Astrocyte (in vitro differentiated cells and primary cell): ENCODE measurements around the gene QRICH1. TPM values are rescaled to one million over a fixed set of nuclear protein-coding genes. Genes with fewer than 3 reads are reported as not detected.

Source experiments
- DNase-seq: peaks from one replicate; pipeline ENCODE4 v3.0.0-alpha.2; 2010; ENCODE audit warnings: low read depth
- FAIRE-seq: peaks from 2 replicates; lab custom pipeline; 2011; peaks lifted over from hg19 to GRCh38; lab: Jason Lieb, UNC
- H2AFZ ChIP-seq: 2 replicates; pipeline ENCODE4 v1.6.0; 2012; ENCODE audit warnings: low read depth, low read length, inconsistent platforms
- H3K27ac ChIP-seq: 2 replicates; pipeline ENCODE4 v1.5.1; 2011; ENCODE audit warnings: low read depth, low read length, inconsistent platforms
- H3K27me3 ChIP-seq: 2 replicates; pipeline ENCODE4 v1.6.0; 2011; ENCODE audit warnings: low read length, inconsistent platforms; ENCODE audit not compliant: insufficient read depth
- H3K36me3 ChIP-seq: 2 replicates; pipeline ENCODE4 v1.5.1; 2011; ENCODE audit warnings: low read length, inconsistent platforms; ENCODE audit not compliant: insufficient read depth
- H3K4me1 ChIP-seq: 2 replicates; pipeline ENCODE4 v1.5.1; 2011; ENCODE audit warnings: low read length, inconsistent platforms; ENCODE audit not compliant: insufficient read depth
- H3K4me2 ChIP-seq: 2 replicates; pipeline ENCODE4 v1.6.0; 2012; ENCODE audit warnings: low read length, inconsistent platforms
- H3K4me3 ChIP-seq: 2 replicates; pipeline ENCODE4 v1.5.1; 2011; ENCODE audit warnings: low read depth, mild to moderate bottlenecking, low read length, inconsistent platforms; ENCODE audit not compliant: insufficient read depth
- H3K79me2 ChIP-seq: 2 replicates; pipeline ENCODE4 v1.6.0; 2012; ENCODE audit warnings: mild to moderate bottlenecking, low read length, inconsistent platforms; ENCODE audit not compliant: insufficient read depth
- H3K9ac ChIP-seq: 2 replicates; pipeline ENCODE4 v1.6.0; 2012; ENCODE audit warnings: mild to moderate bottlenecking, low read length, inconsistent platforms
- H3K9me3 ChIP-seq: 2 replicates; pipeline ENCODE4 v1.5.1; 2012; ENCODE audit warnings: low read depth, mild to moderate bottlenecking, low read length, inconsistent platforms; ENCODE audit not compliant: insufficient read depth
- H4K20me1 ChIP-seq: 2 replicates; pipeline ENCODE4 v1.6.0; 2012; ENCODE audit warnings: low read length, inconsistent platforms; ENCODE audit not compliant: insufficient read depth
- H3K27ac Mint-ChIP-seq: one replicate; pipeline ENCODE4 v1.8.0; 2021; ENCODE audit warnings: mild to moderate bottlenecking, mixed read lengths; ENCODE audit not compliant: unreplicated experiment
- H3K27me3 Mint-ChIP-seq: one replicate; pipeline ENCODE4 v1.8.0; 2021; ENCODE audit warnings: low read depth, mixed read lengths; ENCODE audit not compliant: unreplicated experiment
- H3K36me3 Mint-ChIP-seq: one replicate; pipeline ENCODE4 v1.8.0; 2021; ENCODE audit warnings: low read depth, mixed read lengths; ENCODE audit not compliant: unreplicated experiment
- H3K4me1 Mint-ChIP-seq: one replicate; pipeline ENCODE4 v1.8.0; 2021; ENCODE audit warnings: low read depth, mixed read lengths; ENCODE audit not compliant: unreplicated experiment
- H3K4me3 Mint-ChIP-seq: one replicate; pipeline ENCODE4 v1.8.0; 2021; ENCODE audit warnings: mild to moderate bottlenecking, moderate library complexity, mixed read lengths; ENCODE audit not compliant: unreplicated experiment
- H3K9me3 Mint-ChIP-seq: one replicate; pipeline ENCODE4 v1.8.0; 2021; ENCODE audit warnings: mild to moderate bottlenecking, mixed read lengths; ENCODE audit not compliant: unreplicated experiment
- CTCF ChIP-seq: IDR thresholded peaks from 2 replicates; pipeline ENCODE4 v1.5.1; 2011; ENCODE audit warnings: low read depth, mild to moderate bottlenecking, inconsistent platforms, low read length, moderate library complexity; ENCODE audit not compliant: insufficient read depth
- EZH2 ChIP-seq: IDR thresholded peaks from 2 replicates; pipeline ENCODE4 v1.6.1; 2012; ENCODE audit warnings: mild to moderate bottlenecking, low read length, inconsistent platforms; ENCODE audit not compliant: insufficient read depth
- total RNA-seq: library from RNA; stranded (reverse); gene quantifications from 2 replicates; pipeline ENCODE4 v1.2.1, GENCODE V29; 2021

The QRICH1 gene
- total RNA-seq, 1 donor from 2014 or later: 119 TPM

GRCh38 chr3:48993834-48994233 lies 100.0 kb downstream of the QRICH1 start:
- Histone ChIP-seq H3K4me1 (peaks cover 23% of the 10 kb centered on the region), H3K27ac (no peak overlapping the region), H3K4me3 (no peak overlapping the region), H3K9me3 (no peaks in the 10 kb centered on the region), H4K20me1 (peaks cover 14% of the 10 kb centered on the region), H3K27me3 (no peaks in the 10 kb centered on the region), H3K4me2 (no peak overlapping the region), H2AFZ (no peak overlapping the region), H3K9ac (no peak overlapping the region), H3K36me3 (peaks cover 2% of the 10 kb centered on the region), H3K79me2 (peaks cover 32% of the 10 kb centered on the region)
- H3K27me3 Mint-ChIP-seq: no peaks in the 10 kb centered on the region
- no peak overlapping the region for H3K4me3 Mint-ChIP-seq
- no peak overlapping the region for H3K27ac Mint-ChIP-seq
- TF ChIP-seq CTCF: no peak
- no peak for TF ChIP-seq EZH2
- DNase-seq (no peak), FAIRE-seq (no peak)
- H3K9me3 Mint-ChIP-seq: no peaks in the 10 kb centered on the region
- H3K4me1 Mint-ChIP-seq: peaks cover 17% of the 10 kb centered on the region
- peaks cover 4% of the 10 kb centered on the region for H3K36me3 Mint-ChIP-seq

- Histone ChIP-seq H3K4me2 (peak overlapping the region; percentile 84), H3K9ac (no peak overlapping the region), H3K36me3 (peaks cover 2% of the 10 kb centered on the region), H3K4me1 (peaks cover 23% of the 10 kb centered on the region), H4K20me1 (peaks cover 14% of the 10 kb centered on the region), H3K27ac (no peak overlapping the region), H3K27me3 (no peaks in the 10 kb centered on the region), H3K79me2 (peaks cover 32% of the 10 kb centered on the region), H2AFZ (no peak overlapping the region), H3K9me3 (no peaks in the 10 kb centered on the region), H3K4me3 (no peak overlapping the region)
- peak overlapping the region; percentile 34 for H3K27ac Mint-ChIP-seq
- peak overlapping the region; percentile 77 for H3K4me3 Mint-ChIP-seq
- TF ChIP-seq EZH2 (no peak), CTCF (no peak)
- no peaks in the 10 kb centered on the region for H3K27me3 Mint-ChIP-seq
- no peak for FAIRE-seq
- H3K36me3 Mint-ChIP-seq: peaks cover 4% of the 10 kb centered on the region
- no peaks in the 10 kb centered on the region for H3K9me3 Mint-ChIP-seq
- DNase-seq: no peak
- H3K4me1 Mint-ChIP-seq: peaks cover 20% of the 10 kb centered on the region
These were observed 101.9 kb downstream of the QRICH1 start for GRCh38 chr3:48991851-48992545.
